ENCODE results near the gene CDC42BPB. TPM values are rescaled to one million over a fixed set of nuclear protein-coding genes. Genes with fewer than 3 reads are reported as not detected.

CDC42BPB gene
- total RNA-seq, 1 donor from 2014 or later: 55.0 TPM

DNA sequence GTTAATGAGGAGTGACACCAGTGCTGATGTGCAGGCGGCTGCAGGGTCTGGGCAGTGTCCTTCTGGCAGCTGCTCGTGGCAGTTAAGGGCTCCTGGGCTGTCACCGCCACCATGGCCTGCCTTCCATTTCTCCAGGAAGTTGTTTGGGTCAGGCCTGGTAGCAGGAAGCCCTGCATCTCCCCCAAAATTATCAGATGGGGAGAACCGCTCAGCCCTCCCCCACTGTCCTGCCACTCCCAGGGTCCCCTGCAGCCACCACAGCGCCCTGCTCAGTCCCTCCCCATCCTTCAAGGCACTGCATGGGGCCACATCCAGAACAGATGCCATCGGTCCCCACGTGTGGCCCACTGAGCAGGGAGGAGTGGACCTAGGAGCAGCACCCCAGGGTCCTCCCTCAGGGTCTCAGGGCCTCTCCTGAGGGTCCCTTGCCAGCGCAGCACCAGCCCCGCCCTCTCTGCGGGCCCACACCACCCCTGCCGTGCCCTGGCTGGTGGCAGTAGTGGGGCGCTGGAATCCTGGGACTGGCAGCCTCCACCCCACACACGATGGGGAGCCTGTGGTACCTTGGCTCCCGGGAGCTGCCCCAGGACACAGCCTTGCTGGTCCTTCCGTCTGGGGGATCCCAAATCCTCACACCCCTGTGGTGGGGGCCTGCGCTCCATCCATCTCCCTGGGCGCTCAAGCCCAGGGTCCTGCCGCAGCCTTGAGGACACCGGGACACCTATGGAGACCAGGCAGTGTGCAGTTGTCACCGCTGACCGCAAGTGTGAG lies 145.2 kb downstream of the CDC42BPB start:
- no peak for FAIRE-seq
- TF ChIP-seq, protein P1, sequence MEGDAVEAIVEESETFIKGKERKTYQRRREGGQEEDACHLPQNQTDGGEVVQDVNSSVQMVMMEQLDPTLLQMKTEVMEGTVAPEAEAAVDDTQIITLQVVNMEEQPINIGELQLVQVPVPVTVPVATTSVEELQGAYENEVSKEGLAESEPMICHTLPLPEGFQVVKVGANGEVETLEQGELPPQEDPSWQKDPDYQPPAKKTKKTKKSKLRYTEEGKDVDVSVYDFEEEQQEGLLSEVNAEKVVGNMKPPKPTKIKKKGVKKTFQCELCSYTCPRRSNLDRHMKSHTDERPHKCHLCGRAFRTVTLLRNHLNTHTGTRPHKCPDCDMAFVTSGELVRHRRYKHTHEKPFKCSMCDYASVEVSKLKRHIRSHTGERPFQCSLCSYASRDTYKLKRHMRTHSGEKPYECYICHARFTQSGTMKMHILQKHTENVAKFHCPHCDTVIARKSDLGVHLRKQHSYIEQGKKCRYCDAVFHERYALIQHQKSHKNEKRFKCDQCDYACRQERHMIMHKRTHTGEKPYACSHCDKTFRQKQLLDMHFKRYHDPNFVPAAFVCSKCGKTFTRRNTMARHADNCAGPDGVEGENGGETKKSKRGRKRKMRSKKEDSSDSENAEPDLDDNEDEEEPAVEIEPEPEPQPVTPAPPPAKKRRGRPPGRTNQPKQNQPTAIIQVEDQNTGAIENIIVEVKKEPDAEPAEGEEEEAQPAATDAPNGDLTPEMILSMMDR (IDR thresholded peaks at IDR 0.05; ENCODE audit: insufficient read depth, low read length, severe bottlenecking): no peak
- DNase-seq (ENCODE audit: low read depth): no peak
- peaks cover 4% of the 10 kb centered on the region for H3K36me3 ChIP-seq (ENCODE audit: control insufficient read depth, insufficient read depth, low read length)
- no peaks in the 10 kb centered on the region for H3K27me3 ChIP-seq (ENCODE audit: control insufficient read depth, insufficient read depth, low read length)
- no peak overlapping the region for H3K4me3 ChIP-seq (ENCODE audit: low read depth, low read length)

DNA sequence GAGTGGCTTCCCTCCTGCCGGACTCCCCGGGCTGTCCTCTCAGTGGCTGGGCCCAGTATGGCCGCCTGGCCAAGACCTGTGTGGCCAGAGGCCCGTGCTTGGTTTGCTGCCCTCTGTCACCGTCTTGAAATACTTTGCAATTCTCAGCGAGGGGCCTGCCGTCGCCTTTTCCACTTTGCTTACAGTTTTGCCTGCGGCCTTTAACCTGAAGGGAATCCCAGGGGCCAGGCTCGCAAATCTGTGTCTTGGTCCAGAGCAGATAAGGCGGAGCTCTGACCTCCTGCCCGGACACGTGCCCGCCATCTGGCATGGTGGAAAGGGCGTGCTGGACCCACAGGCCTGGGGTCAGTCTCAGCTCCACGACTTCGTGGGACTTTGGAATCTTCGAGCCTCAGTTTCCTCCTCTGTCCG lies 145.8 kb downstream of the CDC42BPB start:
- no peak overlapping the region for H3K4me3 ChIP-seq (ENCODE audit: low read depth, low read length)
- FAIRE-seq (no peak), DNase-seq (ENCODE audit: low read depth) (no peak)
- H3K36me3 ChIP-seq (ENCODE audit: control insufficient read depth, insufficient read depth, low read length): peaks cover 6% of the 10 kb centered on the region
- no peaks in the 10 kb centered on the region for H3K27me3 ChIP-seq (ENCODE audit: control insufficient read depth, insufficient read depth, low read length)
- TF ChIP-seq, protein P1 (IDR thresholded peaks at IDR 0.05; ENCODE audit: insufficient read depth, low read length, severe bottlenecking): no peak

- DNase-seq (ENCODE audit: low read depth): no peak
- Histone ChIP-seq H3K27me3 (ENCODE audit: control insufficient read depth, insufficient read depth, low read length) (no peaks in the 10 kb centered on the region), H3K36me3 (ENCODE audit: control insufficient read depth, insufficient read depth, low read length) (peaks cover 6% of the 10 kb centered on the region), H3K4me3 (ENCODE audit: low read depth, low read length) (no peak overlapping the region)
- FAIRE-seq: no peak
- TF ChIP-seq, protein P1 (IDR thresholded peaks at IDR 0.05; ENCODE audit: insufficient read depth, low read length, severe bottlenecking): no peak
Measured at GRCh38 chr14:102910442-102910841, 146.9 kb downstream of the CDC42BPB start.

- TF ChIP-seq, protein P1 (IDR thresholded peaks at IDR 0.05; ENCODE audit: insufficient read depth, low read length, severe bottlenecking): no peak
- peaks cover 8% of the 10 kb centered on the region for H3K36me3 ChIP-seq (ENCODE audit: control insufficient read depth, insufficient read depth, low read length)
- no peaks in the 10 kb centered on the region for H3K27me3 ChIP-seq (ENCODE audit: control insufficient read depth, insufficient read depth, low read length)
- FAIRE-seq (no peak), DNase-seq (ENCODE audit: low read depth) (no peak)
- no peak overlapping the region for H3K4me3 ChIP-seq (ENCODE audit: low read depth, low read length)
Measured at GRCh38 chr14:102909911-102910310, 147.4 kb downstream of the CDC42BPB start.

- Histone ChIP-seq H3K27me3 (ENCODE audit: control insufficient read depth, insufficient read depth, low read length) (no peaks in the 10 kb centered on the region), H3K36me3 (ENCODE audit: control insufficient read depth, insufficient read depth, low read length) (peaks cover 8% of the 10 kb centered on the region), H3K4me3 (ENCODE audit: low read depth, low read length) (no peak overlapping the region)
- FAIRE-seq (no peak), DNase-seq (ENCODE audit: low read depth) (no peak)
- TF ChIP-seq, protein P1 (IDR thresholded peaks at IDR 0.05; ENCODE audit: insufficient read depth, low read length, severe bottlenecking): no peak
Measured at GRCh38 chr14:102909462-102909861, 147.9 kb downstream of the CDC42BPB start.

Data from bronchial epithelial cell (primary cell).